Fibroblast of skin of back (primary cell): ENCODE results near the gene ARID5B.

ENCODE experiments used
- DNase-seq: peaks from one replicate; pipeline ENCODE4 v3.0.0-alpha.2; 2013

ARID5B gene

GRCh38 chr10:62081341-62082270 lies 180.1 kb downstream of the ARID5B start:
- peak; percentile 45 for DNase-seq

GRCh38 chr10:62082271-62082656 lies 180.8 kb downstream of the ARID5B start:
- no peak for DNase-seq

GRCh38 chr10:62082729-62083411 lies 181.4 kb downstream of the ARID5B start:
- DNase-seq, result peak; percentile 57

DNA sequence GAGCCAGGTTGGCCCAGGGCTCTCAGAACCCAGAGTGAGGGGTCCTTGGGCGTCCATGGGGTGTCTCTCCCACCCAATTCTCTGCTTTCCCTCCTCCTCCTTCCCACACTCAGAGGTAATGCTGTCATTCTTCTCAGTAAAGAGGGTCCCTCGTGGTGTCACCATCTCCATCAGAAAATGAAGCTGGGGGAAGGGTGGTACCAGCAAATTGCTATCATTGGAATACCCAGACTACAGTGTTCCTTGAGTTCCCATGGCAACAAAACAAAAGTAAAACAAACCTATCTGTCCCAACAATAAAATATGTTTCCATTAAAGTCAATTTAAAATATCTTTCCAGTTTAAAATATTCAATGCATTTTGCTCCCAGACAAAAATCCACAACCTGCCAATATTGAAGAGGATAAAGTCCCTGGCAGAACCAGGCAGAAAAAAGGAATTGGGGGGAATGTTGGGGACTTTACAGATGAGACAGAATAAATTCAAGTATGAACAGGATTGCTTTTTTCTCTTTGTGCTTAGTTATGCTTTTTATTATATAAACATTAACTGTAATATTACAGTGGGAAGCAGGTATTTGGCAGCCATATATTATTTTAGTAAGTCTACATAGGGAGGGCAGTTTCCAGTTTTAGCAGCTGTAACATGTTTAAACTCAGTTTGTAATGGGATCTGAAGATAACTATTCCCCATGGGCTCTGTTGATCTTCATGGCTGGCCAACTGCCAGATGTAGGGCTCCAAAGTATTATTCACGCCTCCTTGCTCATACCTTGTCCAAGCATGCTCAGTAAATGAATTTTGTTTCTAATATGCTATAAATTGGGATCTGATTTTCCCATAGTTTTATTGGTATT lies 182.1 kb downstream of the ARID5B start:
- DNase-seq, result peak; percentile 79

GRCh38 chr10:62084451-62084850 lies 183.0 kb downstream of the ARID5B start:
- no peak for DNase-seq

DNA sequence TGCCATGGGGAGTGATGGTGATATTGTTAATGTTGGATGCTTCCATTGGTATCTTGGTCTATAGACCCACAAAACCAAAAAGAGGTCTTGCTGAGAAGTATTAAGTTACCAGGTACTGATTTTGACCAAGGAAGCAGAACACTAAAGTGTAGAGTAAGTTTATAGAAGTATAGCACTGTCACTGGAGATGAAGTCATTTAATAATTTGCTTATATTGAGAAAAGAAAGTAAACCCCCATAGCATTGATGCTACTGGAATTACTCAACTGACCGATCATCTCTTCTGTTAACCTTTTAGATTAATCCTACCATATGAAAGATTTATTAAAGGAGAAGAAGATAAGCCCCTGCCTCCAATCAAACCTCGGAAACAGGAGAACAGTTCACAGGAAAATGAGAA lies 183.9 kb downstream of the ARID5B start:
- DNase-seq, result no peak

- no peak for DNase-seq
Measured at GRCh38 chr10:62085821-62086220, 184.3 kb downstream of the ARID5B start.

- DNase-seq, result no peak
Measured at GRCh38 chr10:62087329-62087728, 185.8 kb downstream of the ARID5B start.

DNA sequence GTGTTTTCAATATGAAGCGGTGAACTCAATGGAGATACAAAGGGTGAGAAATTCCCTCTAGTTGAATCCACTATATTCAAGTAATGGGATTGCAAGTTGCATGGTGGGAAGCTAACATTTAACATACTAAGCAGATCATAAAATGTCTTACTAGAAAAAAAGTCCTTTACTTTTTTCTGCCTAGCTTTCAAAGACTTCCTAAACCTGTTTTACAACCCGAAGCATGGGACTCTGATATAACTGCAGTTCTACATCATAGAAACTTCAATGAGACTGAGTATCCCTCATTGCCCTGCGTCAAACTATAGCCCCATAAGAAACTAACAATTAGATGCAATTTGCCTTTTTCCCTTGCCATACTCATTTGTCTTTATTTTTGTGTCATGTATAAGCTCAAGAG lies 187.3 kb downstream of the ARID5B start:
- DNase-seq, result no peak

DNA sequence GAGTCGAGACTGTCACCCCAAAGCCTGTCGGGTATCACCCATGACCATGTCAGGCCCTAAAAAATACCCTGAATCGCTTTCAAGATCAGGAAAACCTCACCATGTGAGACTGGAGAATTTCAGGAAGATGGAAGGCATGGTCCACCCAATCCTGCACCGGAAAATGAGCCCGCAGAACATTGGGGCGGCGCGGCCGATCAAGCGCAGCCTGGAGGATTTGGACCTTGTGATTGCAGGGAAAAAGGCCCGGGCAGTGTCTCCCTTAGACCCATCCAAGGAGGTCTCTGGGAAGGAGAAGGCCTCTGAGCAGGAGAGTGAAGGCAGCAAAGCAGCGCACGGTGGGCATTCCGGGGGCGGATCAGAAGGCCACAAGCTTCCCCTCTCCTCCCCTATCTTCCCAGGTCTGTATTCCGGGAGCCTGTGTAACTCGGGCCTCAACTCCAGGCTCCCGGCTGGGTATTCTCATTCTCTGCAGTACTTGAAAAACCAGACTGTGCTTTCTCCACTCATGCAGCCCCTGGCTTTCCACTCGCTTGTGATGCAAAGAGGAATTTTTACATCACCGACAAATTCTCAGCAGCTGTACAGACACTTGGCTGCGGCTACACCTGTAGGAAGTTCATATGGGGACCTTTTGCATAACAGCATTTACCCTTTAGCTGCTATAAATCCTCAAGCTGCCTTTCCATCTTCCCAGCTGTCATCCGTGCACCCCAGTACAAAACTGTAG lies 191.0 kb downstream of the ARID5B start:
- no peak for DNase-seq

GRCh38 chr10:62093863-62094291 lies 192.4 kb downstream of the ARID5B start:
- peak; percentile 95 for DNase-seq

GRCh38 chr10:62095181-62096122 lies 194.0 kb downstream of the ARID5B start:
- peak; percentile 84 for DNase-seq

- no peak for DNase-seq
Measured at GRCh38 chr10:62096256-62096933, 194.9 kb downstream of the ARID5B start.

DNA sequence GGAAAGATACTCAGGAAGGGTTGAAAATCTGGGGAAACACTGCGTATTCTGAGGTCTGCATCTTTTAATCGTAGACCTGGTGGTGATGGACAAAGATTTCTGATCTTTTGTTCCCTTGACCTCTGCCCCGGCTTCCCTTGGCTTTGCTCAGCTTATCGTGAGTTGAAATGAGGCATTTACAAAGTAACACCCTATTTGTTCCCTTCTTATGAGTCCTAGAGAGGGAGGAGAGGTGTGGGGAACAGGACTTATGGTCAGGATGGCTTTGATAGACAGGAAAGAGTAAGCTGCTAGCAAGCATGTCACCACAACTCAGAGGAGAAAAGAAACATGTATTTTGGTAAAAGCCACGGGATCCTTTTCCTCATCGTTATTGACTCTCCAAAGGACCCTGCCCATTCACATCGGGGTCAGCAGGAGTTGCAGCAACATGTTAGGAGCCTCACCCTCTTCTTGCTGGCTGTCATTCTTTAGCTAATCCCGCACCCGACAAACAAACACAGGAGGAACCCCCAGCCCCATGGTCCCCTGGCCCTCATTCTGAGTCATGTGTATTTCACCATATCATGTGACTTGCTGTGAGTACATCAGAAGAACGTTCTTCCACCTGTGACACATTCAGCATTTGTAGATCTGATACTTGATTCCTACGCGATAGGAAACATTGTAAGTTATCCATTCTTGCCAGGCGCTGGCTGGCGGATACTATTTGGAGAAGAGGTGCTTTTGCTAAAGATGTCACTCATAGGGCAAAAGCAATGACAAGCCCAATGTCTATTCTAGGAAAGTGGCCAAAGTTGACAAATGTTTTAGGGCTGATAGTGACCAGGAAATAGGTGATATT lies 197.0 kb downstream of the ARID5B start:
- DNase-seq, result no peak

- no peak for DNase-seq
Measured at GRCh38 chr10:62099299-62099698, 197.8 kb downstream of the ARID5B start.

DNA sequence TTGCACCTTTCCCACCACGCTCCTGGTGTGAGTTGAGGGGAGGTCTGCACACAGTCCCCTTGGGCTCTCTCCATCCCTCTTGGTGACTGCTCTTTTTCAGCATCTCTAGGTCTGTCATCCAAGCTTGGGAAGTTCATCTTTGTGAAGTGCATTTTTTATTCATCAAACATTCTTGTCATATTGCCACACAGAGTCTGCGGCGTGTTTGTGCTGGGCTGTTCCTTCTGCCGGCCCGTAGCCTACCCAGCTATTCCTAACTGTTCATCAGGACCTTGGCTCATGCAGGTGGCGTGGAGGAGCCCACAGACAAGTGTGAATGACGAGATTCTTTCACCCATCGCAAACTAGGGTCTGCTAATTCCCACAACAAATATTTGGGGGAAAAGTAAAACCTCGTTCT lies 202.4 kb downstream of the ARID5B start:
- DNase-seq, result no peak

DNA sequence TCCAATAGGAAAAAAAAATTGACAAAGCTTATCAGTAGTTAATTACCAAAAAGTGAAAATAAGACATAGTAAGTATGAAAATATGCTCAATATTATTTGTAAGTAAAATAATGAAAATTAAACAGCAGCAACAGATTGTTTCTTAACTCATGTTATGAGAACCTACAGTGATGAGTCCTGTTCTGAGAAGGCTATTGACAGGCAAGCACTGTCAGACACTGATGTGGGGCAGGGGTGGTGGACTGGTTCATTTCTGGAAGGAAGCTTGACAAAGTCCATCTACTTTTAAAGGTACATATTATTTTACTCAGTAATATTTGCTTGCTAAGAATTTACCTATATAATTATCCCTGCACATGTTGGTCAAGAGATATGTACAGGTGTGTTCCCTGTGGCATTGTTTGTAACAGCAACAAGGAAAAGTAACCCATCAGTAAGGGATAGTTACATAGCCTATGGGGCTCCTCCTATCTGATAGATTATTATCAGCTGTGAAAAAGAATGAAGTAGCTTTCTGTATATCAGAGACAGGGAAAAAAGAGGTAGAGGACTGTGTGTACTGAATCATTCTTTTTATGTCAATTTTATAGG lies 205.5 kb downstream of the ARID5B start:
- DNase-seq, result no peak

DNA sequence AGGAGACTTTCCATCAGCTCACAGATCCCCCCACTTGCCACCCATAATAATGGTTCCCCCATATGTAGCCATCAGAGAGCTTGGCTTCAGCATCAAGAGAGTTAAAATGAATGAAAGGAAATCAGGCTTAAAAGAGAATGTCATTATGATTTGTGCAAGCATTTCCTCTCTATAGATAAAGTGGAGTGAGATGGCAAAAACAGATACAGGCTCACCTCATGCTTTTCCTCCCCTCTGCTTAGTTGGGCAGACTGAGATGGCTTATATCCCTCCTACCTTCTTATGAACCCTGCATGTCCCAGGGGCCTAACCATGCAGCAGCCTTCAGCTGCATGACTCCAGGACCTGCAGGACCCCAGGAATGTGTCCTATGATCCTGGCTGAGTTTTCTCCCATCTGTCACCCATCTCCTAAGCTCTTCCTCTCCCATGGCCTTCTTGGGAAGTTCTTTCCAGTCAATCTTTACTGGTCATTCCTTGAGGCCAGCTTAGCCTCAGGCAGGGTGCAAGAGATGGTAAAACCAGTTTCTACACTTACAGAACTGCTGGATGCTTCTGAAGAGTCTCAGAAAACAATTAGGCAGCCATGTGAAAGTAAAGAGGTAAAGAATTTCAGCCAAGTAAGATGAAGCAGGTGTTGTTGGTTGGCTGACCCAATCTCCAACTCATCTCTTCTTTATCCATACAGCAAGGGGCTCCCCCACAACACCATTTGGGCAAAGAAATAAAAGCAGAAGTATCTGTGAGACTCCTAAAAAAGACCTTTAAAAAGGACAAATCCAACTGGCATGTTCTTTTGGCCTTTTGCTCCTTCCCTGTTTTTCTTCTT lies 207.5 kb downstream of the ARID5B start:
- DNase-seq, result no peak
